Fibroblast of lung (primary cell): Measurements from ENCODE around the gene TBC1D22B.

Source experiments
- CTCF ChIP-seq, 2 donors: IDR thresholded peaks in 1 of 2; conservative IDR thresholded peaks in 1 of 2; 1 replicate in 1 of 2; 2 replicates in 1 of 2; pipeline ENCODE4 v1.5.1; 2011 to 2012; ENCODE audit warnings: low read length in 2 of 2, control low read depth in 1 of 2, inconsistent platforms in 1 of 2, low read depth in 1 of 2, mild to moderate bottlenecking in 1 of 2
- EZH2 ChIP-seq: IDR thresholded peaks from 2 replicates; pipeline ENCODE4 v1.5.1; 2012; ENCODE audit warnings: low read length, control low read depth, mild to moderate bottlenecking; ENCODE audit errors: missing control alignments

GRCh38 chr6:37321101-37321500 lies 63.5 kb downstream of the TBC1D22B start:
- no peak for TF ChIP-seq EZH2
- no peak for TF ChIP-seq CTCF (conservative IDR thresholded peaks at IDR 0.05 in 1 of 2, IDR thresholded peaks at IDR 0.05 in 1 of 2; ENCODE audit: low read depth in 1 of 2, low read length in 2 of 2)
